Activated CD4-positive, alpha-beta T cell treated with anti-CD3 and anti-CD28 coated beads, Interleukin-2, amount 50 U/mL, for 48 hours (primary cell): ENCODE measurements around the gene NFAM1.

Experiments
- DNase-seq, 2 experiments: peaks; one replicate each; pipeline ENCODE4 v3.0.0-alpha.2; 2020

NFAM1 gene

GRCh38 chr22:42414565-42415303 is 17.5 kb downstream of the NFAM1 start:
- DNase-seq: no peak

GRCh38 chr22:42414021-42414420 is 18.2 kb downstream of the NFAM1 start:
- DNase-seq: no peak

- no peak for DNase-seq
Observed at GRCh38 chr22:42412744-42413333, 19.4 kb downstream of the NFAM1 start.

GRCh38 chr22:42410708-42411107 is 21.5 kb downstream of the NFAM1 start:
- DNase-seq: no peak

- no peak for DNase-seq
Observed at GRCh38 chr22:42408810-42409529, 23.2 kb downstream of the NFAM1 start.

- DNase-seq: no peak
Observed at GRCh38 chr22:42408276-42408675, 23.9 kb downstream of the NFAM1 start.

- no peak for DNase-seq
Observed at GRCh38 chr22:42404266-42404665, 27.9 kb downstream of the NFAM1 start.

GRCh38 chr22:42401535-42402334 is 30.5 kb downstream of the NFAM1 start:
- no peak for DNase-seq

GRCh38 chr22:42400811-42401534 is 31.2 kb downstream of the NFAM1 start:
- no peak for DNase-seq

GRCh38 chr22:42399315-42400271 is 32.6 kb downstream of the NFAM1 start:
- no peak for DNase-seq

GRCh38 chr22:42397332-42398249 is 34.6 kb downstream of the NFAM1 start:
- no peak for DNase-seq

GRCh38 chr22:42396621-42397331 is 35.4 kb downstream of the NFAM1 start:
- DNase-seq: no peak

GRCh38 chr22:42389143-42389542 is 43.1 kb downstream of the NFAM1 start:
- no peak for DNase-seq

GRCh38 chr22:42388130-42388797 is 43.9 kb downstream of the NFAM1 start:
- DNase-seq: no peak

- DNase-seq: no peak
Observed at GRCh38 chr22:42387631-42388030, 44.6 kb downstream of the NFAM1 start.

GRCh38 chr22:42385696-42386095 is 46.5 kb downstream of the NFAM1 start:
- DNase-seq: no peak

- no peak for DNase-seq
Observed at GRCh38 chr22:42384506-42384905, 47.7 kb downstream of the NFAM1 start.

GRCh38 chr22:42383851-42384417 is 48.3 kb downstream of the NFAM1 start:
- no peak for DNase-seq

GRCh38 chr22:42383287-42383686 is 48.9 kb downstream of the NFAM1 start:
- DNase-seq: no peak
